Ectodermal cell (in vitro differentiated cells): Measurements from ENCODE around the gene KCTD16.

Experiments
- H3K27ac ChIP-seq: 2 replicates; pipeline ENCODE4 v1.7.0; 2013; ENCODE audit warnings: mild to moderate bottlenecking, low read depth, low read length; ENCODE audit not compliant: insufficient read depth, poor library complexity, severe bottlenecking
- H3K27me3 ChIP-seq: 2 replicates; pipeline ENCODE4 v1.7.0; 2013; ENCODE audit warnings: mild to moderate bottlenecking, low read length; ENCODE audit not compliant: insufficient read depth, control insufficient read depth, poor library complexity, severe bottlenecking
- H3K36me3 ChIP-seq: one replicate; pipeline ENCODE4 v1.7.0; 2013; ENCODE audit warnings: low read length; ENCODE audit not compliant: control insufficient read depth, insufficient read depth
- H3K4me1 ChIP-seq: one replicate; pipeline ENCODE4 v1.7.0; 2013; ENCODE audit warnings: low read length; ENCODE audit not compliant: control insufficient read depth, insufficient read depth
- H3K4me3 ChIP-seq: 2 replicates; pipeline ENCODE4 v1.7.0; 2013; ENCODE audit warnings: low read depth, low read length, control low read depth; ENCODE audit not compliant: insufficient read depth
- H3K9me3 ChIP-seq: 2 replicates; pipeline ENCODE4 v1.7.0; 2013; ENCODE audit warnings: mild to moderate bottlenecking, low read length, moderate library complexity; ENCODE audit not compliant: control insufficient read depth
- WGBS, 2 experiments: methylation state at CpG; one replicate each; pipeline ENCODE4 v1.1.7; 2013; ENCODE audit warnings: missing lambda C conversion rate in 2 of 2; 5-methylcytosine and 5-hydroxymethylcytosine counted together

KCTD16 gene

DNA sequence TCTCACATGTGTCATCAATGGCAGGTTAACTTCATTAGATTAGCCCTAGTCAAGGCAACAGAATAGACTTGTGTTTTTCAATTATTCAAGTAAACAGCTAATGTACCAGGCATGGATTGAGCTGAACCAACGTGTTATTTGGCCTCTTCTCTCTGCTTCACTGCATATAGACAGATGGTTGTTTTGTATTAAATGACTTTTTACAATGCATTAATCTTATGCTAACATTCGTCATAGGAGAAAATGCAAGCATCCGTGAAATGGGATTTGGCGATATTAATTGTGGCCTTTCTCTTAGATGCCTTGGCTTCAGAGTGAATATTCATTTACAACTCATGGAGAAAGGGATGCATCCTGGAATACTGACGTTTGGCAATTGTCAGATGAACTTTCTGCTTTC is 208.0 kb downstream of the KCTD16 start:
- no peaks in the 10 kb centered on the region for H3K4me1 ChIP-seq
- WGBS, 2 experiments = 87 to 93% methylated on average over 5 of the region's 5 CpGs
- H3K27me3 ChIP-seq = no peaks in the 10 kb centered on the region
- H3K4me3 ChIP-seq = no peak overlapping the region
- no peaks in the 10 kb centered on the region for H3K36me3 ChIP-seq
- no peaks in the 10 kb centered on the region for H3K9me3 ChIP-seq
- no peak overlapping the region for H3K27ac ChIP-seq

DNA sequence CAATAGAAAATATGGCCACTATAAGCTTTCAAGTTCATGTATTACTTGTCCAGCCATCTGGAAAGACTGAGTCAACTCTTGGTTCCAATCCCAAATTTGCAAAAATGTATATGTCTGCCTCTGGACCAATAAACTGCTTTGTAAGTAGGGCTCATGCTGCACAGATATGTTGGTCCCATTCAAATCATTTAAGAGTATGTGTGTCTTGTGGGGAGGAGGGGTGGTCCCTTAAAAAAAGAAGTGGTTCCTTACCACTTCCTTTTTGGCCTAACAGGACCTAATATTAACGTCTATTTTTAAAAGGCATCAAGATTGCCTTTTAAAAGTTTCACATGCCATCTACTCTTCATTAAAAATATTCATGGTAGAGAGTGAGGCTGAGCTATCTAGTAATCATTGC is 214.9 kb downstream of the KCTD16 start:
- no peaks in the 10 kb centered on the region for H3K9me3 ChIP-seq
- H3K27me3 ChIP-seq = no peaks in the 10 kb centered on the region
- 100% methylated on average over 1 of the region's 1 CpG; no CpG with 5 or more reads in 1 of the 2 experiments for WGBS, 2 experiments
- H3K4me3 ChIP-seq = no peak overlapping the region
- no peak overlapping the region for H3K27ac ChIP-seq
- no peaks in the 10 kb centered on the region for H3K4me1 ChIP-seq
- H3K36me3 ChIP-seq = no peaks in the 10 kb centered on the region

DNA sequence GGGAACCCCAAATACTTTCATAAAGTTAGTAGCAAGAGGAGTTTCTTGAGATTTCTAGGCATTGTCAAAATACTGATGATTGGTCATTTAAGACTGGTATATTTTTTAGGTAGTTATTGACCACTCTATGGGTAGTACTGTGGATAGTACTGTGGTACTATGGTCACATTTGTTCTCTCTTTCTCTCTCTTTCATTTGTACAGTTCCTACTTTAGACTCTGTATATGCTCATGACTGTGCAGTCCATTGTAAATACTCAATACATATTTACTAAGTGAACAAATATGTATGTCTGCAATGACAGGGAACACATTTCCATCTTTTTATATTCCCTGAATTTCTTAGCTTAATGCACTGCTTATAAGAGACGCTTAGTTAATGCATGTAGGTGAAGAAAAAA is 215.6 kb downstream of the KCTD16 start:
- H3K27ac ChIP-seq = no peak overlapping the region
- no peaks in the 10 kb centered on the region for H3K27me3 ChIP-seq
- no peaks in the 10 kb centered on the region for H3K36me3 ChIP-seq
- H3K9me3 ChIP-seq = no peaks in the 10 kb centered on the region
- H3K4me3 ChIP-seq = no peak overlapping the region
- WGBS, 2 experiments = no CpG with 5 or more reads among the region's 1 CpG
- H3K4me1 ChIP-seq = no peaks in the 10 kb centered on the region

DNA sequence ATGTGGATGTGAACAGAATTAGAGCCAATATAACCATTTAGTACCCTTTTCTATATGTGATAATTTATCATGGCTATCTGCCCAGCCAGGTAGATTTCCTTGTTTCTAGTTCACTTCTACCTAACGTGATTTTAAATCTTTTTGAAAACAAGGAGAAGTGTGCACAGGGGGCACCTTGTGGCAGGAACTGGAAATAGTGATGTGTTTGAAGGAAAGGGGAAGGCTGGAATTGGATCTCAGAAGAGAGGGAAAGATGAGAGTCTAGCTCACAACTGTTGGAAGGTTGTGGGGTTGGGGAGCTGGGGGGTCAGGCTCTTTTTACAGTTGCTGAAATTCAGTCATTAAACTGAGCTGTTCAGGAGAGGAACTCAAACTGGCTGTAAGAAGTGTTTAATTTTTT is 219.5 kb downstream of the KCTD16 start:
- H3K4me3 ChIP-seq = no peak overlapping the region
- WGBS, 2 experiments = 20 to 69% methylated on average over 1 of the region's 1 CpG
- no peaks in the 10 kb centered on the region for H3K27me3 ChIP-seq
- H3K27ac ChIP-seq = no peak overlapping the region
- H3K4me1 ChIP-seq = no peaks in the 10 kb centered on the region
- H3K9me3 ChIP-seq = no peaks in the 10 kb centered on the region
- H3K36me3 ChIP-seq = no peaks in the 10 kb centered on the region

DNA sequence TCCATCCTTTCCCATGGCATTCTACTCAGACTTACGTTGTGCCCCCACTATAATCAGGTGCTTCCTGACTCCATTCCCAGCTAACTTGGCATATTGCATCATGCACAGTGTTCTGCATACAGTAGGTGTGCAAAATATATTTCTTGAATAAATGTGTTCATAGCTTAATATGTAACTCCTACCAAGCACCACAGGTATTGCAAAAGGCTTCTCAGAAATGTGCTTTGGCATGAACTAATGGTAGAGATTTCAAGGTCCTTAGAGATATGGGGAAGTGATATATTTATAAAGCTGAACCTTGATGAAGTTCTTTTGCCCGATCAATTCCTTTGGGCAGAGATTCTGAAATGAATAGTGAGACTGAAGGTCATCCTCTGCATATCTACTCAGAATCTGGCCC is 220.4 kb downstream of the KCTD16 start:
- H3K36me3 ChIP-seq = no peaks in the 10 kb centered on the region
- no peaks in the 10 kb centered on the region for H3K4me1 ChIP-seq
- 97% methylated on average over 2 of the region's 2 CpGs for WGBS, 2 experiments
- no peak overlapping the region for H3K4me3 ChIP-seq
- H3K27ac ChIP-seq = no peak overlapping the region
- no peaks in the 10 kb centered on the region for H3K27me3 ChIP-seq
- no peaks in the 10 kb centered on the region for H3K9me3 ChIP-seq

DNA sequence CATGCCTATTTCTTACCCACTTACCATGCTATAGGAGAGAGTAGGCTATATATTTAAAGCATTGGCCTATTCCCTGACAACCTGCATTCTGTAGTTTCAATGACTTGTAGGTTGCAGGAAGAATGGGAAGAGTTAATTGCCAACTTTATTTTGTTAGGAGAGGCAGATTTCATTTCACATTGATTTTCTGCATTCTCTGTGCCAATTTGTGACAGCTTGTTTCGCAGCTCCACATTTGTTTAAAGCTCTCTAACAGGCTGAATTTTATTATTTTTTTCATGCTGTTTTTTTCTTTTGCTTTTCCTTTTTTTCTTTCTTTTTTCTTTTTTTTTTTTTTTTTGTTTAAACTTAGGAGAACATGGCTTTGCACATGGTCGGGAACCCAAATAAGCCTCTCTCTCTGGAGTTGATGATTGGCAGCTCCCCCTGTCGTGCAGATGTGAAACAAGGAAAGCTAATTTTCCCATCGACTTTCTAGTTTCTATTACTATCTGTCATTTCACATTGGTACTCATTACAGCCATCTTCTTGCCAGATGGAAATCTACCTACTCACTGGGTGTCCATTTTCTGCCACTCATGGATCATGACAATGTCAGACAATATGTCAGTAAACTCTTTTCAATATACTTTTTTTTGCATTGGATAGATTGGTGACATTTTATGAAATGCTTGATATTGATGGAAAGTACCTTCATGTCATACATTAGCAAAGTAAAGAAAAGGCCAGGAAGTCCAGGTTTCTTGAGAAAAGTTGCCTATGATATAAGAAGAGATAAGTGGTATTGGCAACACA is 223.2 kb downstream of the KCTD16 start:
- Histone ChIP-seq H3K4me3 (no peak overlapping the region), H3K27ac (no peak overlapping the region), H3K9me3 (no peaks in the 10 kb centered on the region), H3K36me3 (no peaks in the 10 kb centered on the region), H3K4me1 (no peaks in the 10 kb centered on the region), H3K27me3 (no peaks in the 10 kb centered on the region)
- 83 to 86% methylated on average over 4 of the region's 4 CpGs for WGBS, 2 experiments

DNA sequence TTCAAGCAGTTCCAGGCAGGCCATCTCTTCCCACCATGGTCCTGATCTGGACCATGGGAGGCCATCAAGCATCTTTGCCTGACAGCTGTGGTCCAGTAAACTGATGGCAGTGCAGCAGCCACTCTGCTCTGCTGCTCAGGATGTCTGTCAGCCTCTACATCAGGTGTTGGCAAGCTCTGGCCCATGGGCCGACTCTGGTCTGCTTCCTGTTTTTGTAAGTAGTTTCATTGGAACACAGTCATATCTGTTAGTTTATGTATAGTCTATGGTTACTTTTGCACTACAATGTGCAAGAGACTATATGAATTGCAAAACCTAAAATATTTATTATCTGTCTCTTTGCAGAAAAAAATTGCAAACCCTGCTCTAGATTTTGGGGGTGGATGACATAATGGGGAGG is 225.0 kb downstream of the KCTD16 start:
- Histone ChIP-seq H3K9me3 (no peaks in the 10 kb centered on the region), H3K36me3 (no peaks in the 10 kb centered on the region), H3K27ac (no peak overlapping the region), H3K4me3 (no peak overlapping the region), H3K4me1 (no peaks in the 10 kb centered on the region), H3K27me3 (no peaks in the 10 kb centered on the region)
- WGBS, 2 experiments = 83 to 100% methylated on average over 1 of the region's 1 CpG

DNA sequence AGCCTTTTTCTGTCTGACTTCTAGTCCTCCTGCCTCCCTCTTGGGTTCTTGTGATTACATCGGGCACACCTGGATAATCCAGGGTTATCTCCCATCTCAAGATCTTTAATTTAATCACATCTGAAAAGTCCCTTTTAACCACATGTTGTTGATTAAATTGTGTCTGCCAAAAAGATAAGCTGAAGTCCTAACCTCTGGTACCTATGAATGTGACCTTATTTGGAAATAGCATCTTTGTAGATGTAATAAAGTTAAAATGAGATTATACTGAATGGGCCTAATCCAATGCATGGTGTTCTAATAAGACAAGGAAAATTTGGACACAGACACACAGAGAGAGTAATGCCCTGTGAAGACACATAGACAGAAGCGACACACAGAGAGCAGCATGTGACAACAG is 232.4 kb downstream of the KCTD16 start:
- Histone ChIP-seq H3K9me3 (no peaks in the 10 kb centered on the region), H3K4me1 (no peaks in the 10 kb centered on the region), H3K4me3 (no peak overlapping the region), H3K27me3 (no peaks in the 10 kb centered on the region), H3K27ac (no peak overlapping the region), H3K36me3 (no peaks in the 10 kb centered on the region)
- 93 to 95% methylated on average over 2 of the region's 2 CpGs for WGBS, 2 experiments

DNA sequence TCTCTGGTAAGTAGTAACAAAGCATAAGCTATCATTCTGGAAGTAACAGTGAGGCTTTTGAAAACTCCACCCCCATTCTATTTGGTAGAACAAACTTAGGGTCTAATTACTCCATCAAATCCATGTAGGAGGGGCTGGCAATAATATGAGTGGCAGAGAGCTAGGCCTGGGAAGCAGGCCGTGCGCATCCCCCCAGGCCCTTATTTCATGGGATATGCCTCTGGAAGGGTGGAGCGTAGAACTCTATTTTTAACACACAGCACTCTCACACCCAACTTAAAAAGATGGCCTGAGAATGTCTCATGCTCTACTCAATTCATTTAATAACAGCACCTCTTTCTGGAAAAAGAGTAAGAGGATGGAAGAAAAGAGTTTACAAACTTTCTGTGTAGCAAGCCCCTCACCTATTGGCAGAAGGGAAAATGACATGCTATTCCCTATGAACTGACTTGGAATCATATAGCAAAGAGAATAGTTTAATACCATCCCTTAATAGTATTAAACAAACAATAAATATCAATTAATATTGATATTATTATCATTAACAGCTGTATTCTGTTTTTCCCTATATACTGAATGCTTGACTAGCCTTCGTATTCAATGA is 233.2 kb downstream of the KCTD16 start:
- no peaks in the 10 kb centered on the region for H3K9me3 ChIP-seq
- no peaks in the 10 kb centered on the region for H3K36me3 ChIP-seq
- 98 to 100% methylated on average over 3 to 4 of the region's 4 CpGs for WGBS, 2 experiments
- no peaks in the 10 kb centered on the region for H3K4me1 ChIP-seq
- no peaks in the 10 kb centered on the region for H3K27me3 ChIP-seq
- H3K4me3 ChIP-seq = no peak overlapping the region
- no peak overlapping the region for H3K27ac ChIP-seq

DNA sequence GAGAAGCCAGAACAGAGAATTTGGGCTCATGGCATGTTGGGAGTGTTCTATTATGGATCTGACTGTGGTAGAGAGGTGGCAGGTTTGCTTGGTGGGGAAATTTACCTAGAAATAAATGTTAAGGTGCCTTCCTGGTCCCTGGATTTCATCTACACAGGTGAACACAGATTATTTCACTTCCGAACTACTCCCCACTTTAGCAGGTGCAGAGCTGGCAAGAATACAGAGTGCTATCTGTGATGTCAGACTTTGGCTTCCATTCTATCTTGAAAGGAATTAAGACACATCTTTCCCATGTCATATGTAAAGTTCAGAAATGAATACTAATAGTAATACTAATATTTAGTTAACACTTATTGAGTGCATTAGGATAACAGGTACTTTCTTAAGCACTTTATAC is 234.0 kb downstream of the KCTD16 start:
- no peaks in the 10 kb centered on the region for H3K9me3 ChIP-seq
- no peak overlapping the region for H3K27ac ChIP-seq
- H3K4me3 ChIP-seq = no peak overlapping the region
- no peaks in the 10 kb centered on the region for H3K36me3 ChIP-seq
- no peaks in the 10 kb centered on the region for H3K27me3 ChIP-seq
- 89 to 96% methylated on average over 1 of the region's 1 CpG for whole genome bisulfite sequencing, 2 experiments
- H3K4me1 ChIP-seq = no peaks in the 10 kb centered on the region
